Mesodermal cell (in vitro differentiated cells): ENCODE results near the gene IRAK3.
A peak's percentile ranks its signal among the peaks of the same experiment; 100 is the strongest.
"Not testable (repeated sequence)": the region's sequence is repeated elsewhere in the genome, so short reads cannot be mapped to it uniquely, and the experiment has no call there.

ENCODE experiments used
- H3K27ac ChIP-seq: 2 replicates; pipeline ENCODE4 v1.7.0; 2013; ENCODE audit warnings: mild to moderate bottlenecking, low read depth, low read length, moderate library complexity; ENCODE audit not compliant: severe bottlenecking
- H3K36me3 ChIP-seq: 2 replicates; pipeline ENCODE4 v1.7.1; 2013; ENCODE audit warnings: mild to moderate bottlenecking, low read length, moderate library complexity; ENCODE audit not compliant: control insufficient read depth, insufficient read depth
- H3K4me1 ChIP-seq: one replicate; pipeline ENCODE4 v1.7.1; 2013; ENCODE audit warnings: mild to moderate bottlenecking, low read length; ENCODE audit not compliant: insufficient read depth, control insufficient read depth, poor library complexity, severe bottlenecking
- H3K4me3 ChIP-seq: 2 replicates; pipeline ENCODE4 v1.7.0; 2013; ENCODE audit warnings: low read length, control low read depth, mild to moderate bottlenecking; ENCODE audit not compliant: insufficient read depth, poor library complexity, severe bottlenecking; ENCODE audit errors: extremely low read depth
- H3K9me3 ChIP-seq: 2 replicates; pipeline ENCODE4 v1.7.1; 2013; ENCODE audit warnings: mild to moderate bottlenecking, low read length, moderate library complexity; ENCODE audit not compliant: control insufficient read depth
- WGBS, 2 experiments: methylation state at CpG; one replicate each; pipeline ENCODE4 v1.1.5; 2013; ENCODE audit warnings: missing lambda C conversion rate in 2 of 2; ENCODE audit not compliant: insufficient coverage in 2 of 2; 5-methylcytosine and 5-hydroxymethylcytosine counted together

Gene IRAK3

DNA sequence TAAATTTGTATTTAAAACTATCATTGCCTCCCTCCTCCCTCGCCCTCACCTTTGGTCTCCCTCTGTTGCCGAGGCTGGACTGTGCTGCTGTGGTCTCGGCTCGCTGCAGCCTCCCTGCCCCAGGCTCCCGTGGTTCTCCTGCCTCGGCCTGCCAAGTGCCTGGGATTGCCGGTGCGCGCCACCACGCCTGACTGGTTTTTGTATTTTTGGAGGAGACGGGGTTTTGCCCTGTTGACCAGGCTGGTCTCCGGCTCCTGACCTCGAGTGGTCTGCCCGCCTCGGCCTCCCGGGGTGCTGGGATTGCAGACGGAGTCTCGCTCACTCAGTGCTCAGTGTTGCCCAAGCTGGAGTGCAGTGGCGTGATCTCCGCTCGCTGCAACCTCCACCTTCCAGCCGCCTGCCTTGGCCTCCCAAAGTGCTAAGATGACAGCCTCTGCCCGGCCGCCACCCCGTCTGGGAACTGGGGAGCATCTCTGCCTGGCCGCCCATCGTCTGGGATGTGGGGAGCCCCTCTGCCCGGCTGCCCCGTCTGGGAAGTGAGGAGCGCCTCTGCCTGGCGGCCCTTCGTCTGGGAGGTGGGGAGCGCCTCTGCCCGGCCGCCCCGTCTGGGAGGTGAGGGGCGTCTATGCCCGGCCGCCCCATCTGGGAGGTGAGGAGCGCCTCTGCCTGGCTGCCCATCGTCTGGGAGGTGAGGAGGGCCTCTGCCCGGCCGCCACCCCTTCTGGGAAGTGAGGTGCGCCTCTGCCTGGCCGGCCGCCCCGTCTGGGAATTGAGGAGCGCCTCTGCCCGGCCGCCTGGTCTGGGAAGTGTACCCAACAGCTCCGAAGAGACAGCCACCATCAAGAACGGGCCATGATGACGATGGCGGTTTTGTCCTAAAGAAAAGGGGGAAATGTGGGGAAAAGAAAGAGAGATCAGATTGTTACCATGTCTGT lies 14.4 kb upstream of the IRAK3 start:
- not testable (repeated sequence) for H3K4me3 ChIP-seq, H3K36me3 ChIP-seq, H3K4me1 ChIP-seq, H3K9me3 ChIP-seq, H3K27ac ChIP-seq
- 91 to 93% methylated on average over 33 to 34 of the region's 54 CpGs for WGBS, 2 experiments

DNA sequence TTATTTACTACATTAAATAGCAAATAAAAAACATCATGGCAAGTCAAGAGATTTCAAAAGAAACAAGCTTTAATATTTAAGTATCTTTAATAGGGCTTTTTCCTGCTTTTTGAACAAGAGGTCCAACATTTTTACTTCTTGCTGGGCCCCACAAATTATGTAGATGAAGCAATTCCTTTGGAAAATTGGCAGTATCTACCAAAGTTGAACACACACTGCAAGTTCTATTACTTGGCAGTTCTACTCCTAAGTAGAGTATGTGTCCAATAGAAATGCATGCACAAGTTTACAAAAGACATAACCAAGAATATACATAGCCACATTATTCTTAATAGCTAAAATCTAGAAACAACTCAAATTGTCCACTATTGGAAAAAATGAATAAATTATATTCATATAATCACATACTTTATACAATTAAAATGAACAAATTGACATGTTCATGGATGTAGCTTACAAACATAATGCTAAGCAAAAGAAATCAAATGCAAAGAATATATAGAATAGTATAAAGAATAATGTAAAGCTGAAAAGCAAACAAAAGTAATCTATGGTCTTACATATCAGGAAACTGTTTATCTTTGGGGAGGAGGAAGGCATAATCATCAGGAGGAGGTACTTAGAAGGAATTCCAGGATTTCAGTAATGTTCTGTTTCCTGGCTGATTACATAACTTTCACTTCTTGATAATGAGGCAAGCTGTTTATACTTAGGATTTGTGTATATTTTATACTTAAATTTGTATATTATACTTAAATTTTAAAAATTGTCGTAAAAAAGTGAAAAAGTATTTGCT lies 12.7 kb upstream of the IRAK3 start:
- Histone ChIP-seq H3K4me1 (no peaks in the 10 kb centered on the region), H3K4me3 (no peak overlapping the region), H3K27ac (no peak overlapping the region), H3K9me3 (no peaks in the 10 kb centered on the region), H3K36me3 (no peaks in the 10 kb centered on the region)
- no CpG with 5 or more reads among the region's 1 CpG for WGBS, 2 experiments

DNA sequence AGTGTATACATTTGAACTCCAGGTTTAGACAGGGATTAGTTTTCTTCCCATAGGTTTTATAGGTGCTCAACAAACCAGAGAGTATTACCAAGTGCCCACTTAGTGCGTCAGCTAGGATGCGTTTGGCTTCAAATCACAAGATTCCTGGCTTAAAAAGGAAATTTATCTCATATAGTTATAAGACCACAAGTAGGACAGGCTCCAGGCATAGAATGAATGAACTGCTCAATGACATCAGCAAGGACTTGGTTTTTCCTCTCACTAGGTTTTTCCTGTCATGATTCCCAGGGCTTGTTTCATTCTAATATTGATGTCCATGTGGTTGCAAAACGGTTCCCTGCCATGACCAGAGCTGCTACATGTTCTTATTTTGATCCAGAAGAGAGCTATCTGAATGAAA lies 6.1 kb upstream of the IRAK3 start:
- Histone ChIP-seq H3K4me1 (no peaks in the 10 kb centered on the region), H3K4me3 (no peak overlapping the region), H3K36me3 (no peaks in the 10 kb centered on the region), H3K27ac (no peak overlapping the region), H3K9me3 (no peaks in the 10 kb centered on the region)
- WGBS, 2 experiments = 80% methylated on average over 3 of the region's 3 CpGs; no CpG with 5 or more reads in 1 of the 2 experiments

- H3K36me3 ChIP-seq, H3K4me1 ChIP-seq, H3K9me3 ChIP-seq, H3K4me3 ChIP-seq, H3K27ac ChIP-seq: not testable (repeated sequence)
- 100% methylated on average over 1 of the region's 3 CpGs for WGBS, 2 experiments
Observed at GRCh38 chr12:66184822-66185221, 4.2 kb upstream of the IRAK3 start.

DNA sequence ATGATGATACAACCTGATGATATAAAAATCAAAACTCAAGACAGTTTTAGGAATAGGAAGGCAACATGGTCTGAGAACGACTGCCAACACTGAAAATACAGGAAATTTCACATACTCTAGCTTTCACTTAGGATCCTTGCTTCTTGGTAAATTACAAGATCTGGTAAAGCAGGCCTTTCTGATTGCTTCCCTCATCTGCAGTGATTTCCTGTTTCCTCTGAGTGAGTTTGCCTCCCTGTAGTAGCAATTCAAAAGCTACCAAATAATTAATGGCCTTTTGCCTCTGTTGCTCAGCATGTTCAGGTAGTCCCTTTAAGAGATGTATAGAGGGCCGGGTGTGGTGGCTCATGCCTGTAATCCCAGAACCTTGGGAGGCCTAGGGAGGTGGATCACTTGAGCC lies 2.0 kb upstream of the IRAK3 start:
- no peak overlapping the region for H3K4me3 ChIP-seq
- H3K27ac ChIP-seq = no peak overlapping the region
- H3K4me1 ChIP-seq = no peaks in the 10 kb centered on the region
- no peaks in the 10 kb centered on the region for H3K9me3 ChIP-seq
- WGBS, 2 experiments = 83 to 100% methylated on average over 1 of the region's 2 CpGs
- H3K36me3 ChIP-seq = no peaks in the 10 kb centered on the region

DNA sequence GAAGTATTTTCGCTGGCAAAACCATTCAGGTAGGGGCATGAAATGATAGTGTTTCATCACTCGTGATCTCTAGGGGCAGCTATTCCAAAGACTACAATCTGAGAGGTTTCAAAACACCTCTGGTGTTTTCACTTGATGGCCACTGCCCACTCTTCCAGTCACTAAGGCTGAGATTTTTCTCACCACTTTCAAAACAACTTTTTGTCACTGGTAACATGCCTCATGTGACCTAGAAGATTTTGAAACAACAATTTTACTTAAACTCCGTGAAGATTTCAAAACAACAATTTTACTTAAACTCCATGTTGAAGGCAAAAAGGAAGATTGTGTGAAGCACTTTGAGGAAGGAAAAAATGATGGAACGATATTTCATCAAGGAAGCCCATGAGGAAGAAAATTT lies 1.2 kb upstream of the IRAK3 start:
- no peak overlapping the region for H3K27ac ChIP-seq
- no peak overlapping the region for H3K4me3 ChIP-seq
- WGBS, 2 experiments = 84 to 97% methylated on average over 3 of the region's 4 CpGs
- H3K9me3 ChIP-seq = no peaks in the 10 kb centered on the region
- H3K4me1 ChIP-seq = no peaks in the 10 kb centered on the region
- H3K36me3 ChIP-seq = no peaks in the 10 kb centered on the region

GRCh38 chr12:66189486-66189843 lies 451 bp downstream of the IRAK3 start:
- no peaks in the 10 kb centered on the region for H3K36me3 ChIP-seq
- no peaks in the 10 kb centered on the region for H3K9me3 ChIP-seq
- peak overlapping the region; percentile 31 for H3K4me3 ChIP-seq
- 16 to 37% methylated on average over 6 to 17 of the region's 18 CpGs for WGBS, 2 experiments
- H3K27ac ChIP-seq = no peak overlapping the region
- H3K4me1 ChIP-seq = no peaks in the 10 kb centered on the region

GRCh38 chr12:66189889-66190288 lies 875 bp downstream of the IRAK3 start:
- H3K27ac ChIP-seq = no peak overlapping the region
- 84 to 85% methylated on average over 2 of the region's 6 CpGs for WGBS, 2 experiments
- no peaks in the 10 kb centered on the region for H3K4me1 ChIP-seq
- H3K9me3 ChIP-seq = no peaks in the 10 kb centered on the region
- no peak overlapping the region for H3K4me3 ChIP-seq
- no peaks in the 10 kb centered on the region for H3K36me3 ChIP-seq

GRCh38 chr12:66190519-66191370 lies 1.7 kb downstream of the IRAK3 start:
- H3K4me1 ChIP-seq = no peaks in the 10 kb centered on the region
- H3K36me3 ChIP-seq = no peaks in the 10 kb centered on the region
- no peaks in the 10 kb centered on the region for H3K9me3 ChIP-seq
- H3K27ac ChIP-seq = no peak overlapping the region
- H3K4me3 ChIP-seq = no peak overlapping the region
- WGBS, 2 experiments = no CpG with 5 or more reads among the region's 1 CpG

GRCh38 chr12:66191547-66192126 lies 2.6 kb downstream of the IRAK3 start:
- whole genome bisulfite sequencing, 2 experiments = 85 to 98% methylated on average over 4 to 5 of the region's 7 CpGs
- Histone ChIP-seq H3K4me1 (no peaks in the 10 kb centered on the region), H3K27ac (no peak overlapping the region), H3K36me3 (no peaks in the 10 kb centered on the region), H3K4me3 (no peak overlapping the region), H3K9me3 (no peaks in the 10 kb centered on the region)
